Neural progenitor cell (in vitro differentiated cells): Measurements from ENCODE around the gene NSMCE1. TPM values are rescaled to one million over a fixed set of nuclear protein-coding genes. Genes with fewer than 3 reads are reported as not detected.
"Not testable (repeated sequence)": the region's sequence is repeated elsewhere in the genome, so short reads cannot be mapped to it uniquely, and the experiment has no call there.

Experiments
- DNase-seq: peaks from one replicate; pipeline ENCODE4 v3.0.0-alpha.2; 2016; ENCODE audit warnings: low spot score
- H2AFZ ChIP-seq: fragments of 200-600 bp; sonication (generic); replicated peaks from 2 replicates; pipeline ENCODE4 v1.6.1; 2016; ENCODE audit warnings: antibody characterized with exemption
- H3F3A ChIP-seq: fragments of 200-600 bp; sonication (generic); 2 replicates; pipeline ENCODE4 v1.6.1; 2016; ENCODE audit warnings: antibody characterized with exemption, low read depth
- H3K27ac ChIP-seq: fragments of 200-600 bp; sonication (generic); 2 replicates; pipeline ENCODE4 v1.5.1; 2016; ENCODE audit warnings: mild to moderate bottlenecking
- H3K27me3 ChIP-seq: fragments of 200-600 bp; sonication (generic); 2 replicates; pipeline ENCODE4 v1.6.1; 2016; ENCODE audit warnings: mild to moderate bottlenecking, moderate library complexity
- H3K36me3 ChIP-seq: fragments of 200-600 bp; sonication (generic); 2 replicates; pipeline ENCODE4 v1.5.1; 2016
- H3K4me1 ChIP-seq: fragments of 200-600 bp; sonication (generic); 2 replicates; pipeline ENCODE4 v1.6.1; 2016; ENCODE audit warnings: mixed run types
- H3K4me2 ChIP-seq: fragments of 200-600 bp; sonication (generic); 2 replicates; pipeline ENCODE4 v1.6.1; 2016
- H3K4me3 ChIP-seq: fragments of 200-600 bp; sonication (generic); 2 replicates; pipeline ENCODE4 v1.5.1; 2016
- H3K79me2 ChIP-seq: fragments of 200-600 bp; sonication (generic); 2 replicates; pipeline ENCODE4 v1.6.1; 2016; ENCODE audit warnings: low read depth
- H3K9ac ChIP-seq: fragments of 200-600 bp; sonication (generic); 2 replicates; pipeline ENCODE4 v1.6.1; 2016
- H3K9me3 ChIP-seq: fragments of 200-600 bp; sonication (generic); 2 replicates; pipeline ENCODE4 v1.5.1; 2016; ENCODE audit warnings: low read depth
- H4K20me1 ChIP-seq: fragments of 200-600 bp; sonication (generic); 2 replicates; pipeline ENCODE4 v1.6.1; 2016; ENCODE audit warnings: low read depth
- H3K27ac Mint-ChIP-seq: 3 replicates; pipeline ENCODE4 v1.8.0; 2021; ENCODE audit warnings: mixed read lengths
- H3K27me3 Mint-ChIP-seq: 2 replicates; pipeline ENCODE4 v1.8.0; 2022; ENCODE audit warnings: low read depth, mild to moderate bottlenecking, inconsistent platforms, moderate library complexity, mixed read lengths; ENCODE audit not compliant: insufficient read depth
- H3K36me3 Mint-ChIP-seq: 3 replicates; pipeline ENCODE4 v1.8.0; 2021; ENCODE audit warnings: mixed read lengths
- H3K4me1 Mint-ChIP-seq: 3 replicates; pipeline ENCODE4 v1.8.0; 2021; ENCODE audit warnings: mixed read lengths
- H3K4me3 Mint-ChIP-seq: 3 replicates; pipeline ENCODE4 v1.8.0; 2021; ENCODE audit warnings: mild to moderate bottlenecking, moderate library complexity, mixed read lengths
- H3K9me3 Mint-ChIP-seq: 3 replicates; pipeline ENCODE4 v1.8.0; 2020; ENCODE audit warnings: mixed read lengths
- EZH2 ChIP-seq: fragments of 200-600 bp; sonication (generic); IDR thresholded peaks from 2 replicates; pipeline ENCODE4 v1.6.1; 2017; ENCODE audit warnings: antibody characterized with exemption, mild to moderate bottlenecking, moderate library complexity
- EZH2phosphoT487 ChIP-seq: fragments of 200-600 bp; sonication (generic); IDR thresholded peaks from 2 replicates; pipeline ENCODE4 v1.6.1; 2017; ENCODE audit warnings: antibody characterized with exemption
- total RNA-seq: library from RNA; depleted of rRNA; stranded (reverse); fragments of >200 nt; gene quantifications from 2 replicates; pipeline ENCODE4 v1.2.3, GENCODE V29; 2015; ENCODE audit warnings: low replicate concordance
- TF ChIP-seq, protein P1 (sequence below): fragments of 200-600 bp; sonication (generic); IDR thresholded peaks from 2 replicates; pipeline ENCODE4 v1.5.1; 2017; ENCODE audit warnings: antibody characterized with exemption, mild to moderate bottlenecking

NSMCE1 gene
- total RNA-seq, 1 donor from 2014 or later, result 83.4 TPM

DNA sequence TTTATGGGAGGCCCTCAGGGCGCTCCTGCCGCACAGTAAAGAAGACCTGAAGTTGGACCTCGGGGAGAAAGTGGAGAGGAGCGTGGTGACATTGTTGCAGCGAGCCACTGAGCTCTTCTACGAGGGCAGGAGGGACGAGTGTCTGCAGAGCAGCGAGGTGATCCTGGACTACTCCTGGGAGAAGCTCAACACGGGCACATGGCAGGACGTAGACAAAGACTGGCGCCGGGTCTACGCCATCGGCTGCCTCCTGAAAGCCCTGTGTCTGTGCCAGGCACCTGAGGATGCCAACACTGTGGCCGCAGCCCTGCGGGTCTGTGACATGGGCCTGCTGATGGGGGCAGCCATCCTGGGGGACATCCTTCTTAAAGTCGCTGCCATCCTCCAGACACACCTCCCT lies 58.4 kb downstream of the NSMCE1 start:
- Mint-ChIP-seq H3K4me3 (no peak overlapping the region), H3K9me3 (no peaks in the 10 kb centered on the region), H3K27ac (no peak overlapping the region)

DNA sequence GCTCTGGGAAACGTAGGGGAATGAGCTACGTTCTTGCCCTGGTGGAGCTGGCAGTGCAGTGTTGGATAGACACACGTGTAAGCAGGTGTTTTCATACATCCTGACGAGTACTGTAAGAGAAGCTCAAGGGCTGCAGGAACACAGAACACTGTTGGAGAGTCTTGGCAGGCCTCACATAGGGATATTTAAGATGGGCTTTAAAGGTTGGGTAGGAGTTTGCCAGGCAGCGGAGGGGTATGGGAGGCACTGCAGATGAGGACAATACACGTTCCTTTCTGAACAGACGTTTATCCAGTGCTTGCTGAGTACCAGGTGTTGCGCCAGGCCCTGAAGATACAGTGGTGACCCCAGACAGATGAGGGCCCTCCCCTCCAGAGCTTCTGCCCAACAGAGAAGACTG lies 59.0 kb downstream of the NSMCE1 start:
- Mint-ChIP-seq H3K9me3 (no peaks in the 10 kb centered on the region), H3K4me1 (peaks cover 3% of the 10 kb centered on the region), H3K27ac (no peak overlapping the region), H3K4me3 (no peak overlapping the region), H3K27me3 (no peaks in the 10 kb centered on the region), H3K36me3 (no peaks in the 10 kb centered on the region)
- Histone ChIP-seq H2AFZ (no peak overlapping the region), H3K4me1 (peaks cover 3% of the 10 kb centered on the region), H3K4me3 (no peak overlapping the region), H3K79me2 (peaks cover 12% of the 10 kb centered on the region), H3K4me2 (no peak overlapping the region), H3F3A (no peaks in the 10 kb centered on the region), H3K27me3 (no peaks in the 10 kb centered on the region), H3K36me3 (no peaks in the 10 kb centered on the region), H3K9me3 (no peaks in the 10 kb centered on the region), H4K20me1 (no peaks in the 10 kb centered on the region), H3K27ac (no peak overlapping the region), H3K9ac (no peak overlapping the region)
- TF ChIP-seq EZH2 (no peak), EZH2phosphoT487 (no peak)
- TF ChIP-seq, protein P1, sequence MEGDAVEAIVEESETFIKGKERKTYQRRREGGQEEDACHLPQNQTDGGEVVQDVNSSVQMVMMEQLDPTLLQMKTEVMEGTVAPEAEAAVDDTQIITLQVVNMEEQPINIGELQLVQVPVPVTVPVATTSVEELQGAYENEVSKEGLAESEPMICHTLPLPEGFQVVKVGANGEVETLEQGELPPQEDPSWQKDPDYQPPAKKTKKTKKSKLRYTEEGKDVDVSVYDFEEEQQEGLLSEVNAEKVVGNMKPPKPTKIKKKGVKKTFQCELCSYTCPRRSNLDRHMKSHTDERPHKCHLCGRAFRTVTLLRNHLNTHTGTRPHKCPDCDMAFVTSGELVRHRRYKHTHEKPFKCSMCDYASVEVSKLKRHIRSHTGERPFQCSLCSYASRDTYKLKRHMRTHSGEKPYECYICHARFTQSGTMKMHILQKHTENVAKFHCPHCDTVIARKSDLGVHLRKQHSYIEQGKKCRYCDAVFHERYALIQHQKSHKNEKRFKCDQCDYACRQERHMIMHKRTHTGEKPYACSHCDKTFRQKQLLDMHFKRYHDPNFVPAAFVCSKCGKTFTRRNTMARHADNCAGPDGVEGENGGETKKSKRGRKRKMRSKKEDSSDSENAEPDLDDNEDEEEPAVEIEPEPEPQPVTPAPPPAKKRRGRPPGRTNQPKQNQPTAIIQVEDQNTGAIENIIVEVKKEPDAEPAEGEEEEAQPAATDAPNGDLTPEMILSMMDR, result no peak
- DNase-seq, result no peak

More for the DNA sequence above, 58.4 kb downstream of the NSMCE1 start:
- Mint-ChIP-seq H3K36me3 (no peaks in the 10 kb centered on the region), H3K27me3 (no peaks in the 10 kb centered on the region), H3K4me1 (peaks cover 1% of the 10 kb centered on the region)
- Histone ChIP-seq H3K27me3 (no peaks in the 10 kb centered on the region), H3K9ac (no peak overlapping the region), H4K20me1 (no peaks in the 10 kb centered on the region), H3K4me2 (no peak overlapping the region), H3K4me3 (no peak overlapping the region), H3K79me2 (peaks cover 6% of the 10 kb centered on the region), H3F3A (no peaks in the 10 kb centered on the region), H3K4me1 (no peaks in the 10 kb centered on the region), H2AFZ (no peak overlapping the region), H3K36me3 (no peaks in the 10 kb centered on the region), H3K27ac (no peak overlapping the region), H3K9me3 (no peaks in the 10 kb centered on the region)
- TF ChIP-seq, protein P1, result no peak
- TF ChIP-seq EZH2 (no peak), EZH2phosphoT487 (no peak)
- DNase-seq, result no peak

DNA sequence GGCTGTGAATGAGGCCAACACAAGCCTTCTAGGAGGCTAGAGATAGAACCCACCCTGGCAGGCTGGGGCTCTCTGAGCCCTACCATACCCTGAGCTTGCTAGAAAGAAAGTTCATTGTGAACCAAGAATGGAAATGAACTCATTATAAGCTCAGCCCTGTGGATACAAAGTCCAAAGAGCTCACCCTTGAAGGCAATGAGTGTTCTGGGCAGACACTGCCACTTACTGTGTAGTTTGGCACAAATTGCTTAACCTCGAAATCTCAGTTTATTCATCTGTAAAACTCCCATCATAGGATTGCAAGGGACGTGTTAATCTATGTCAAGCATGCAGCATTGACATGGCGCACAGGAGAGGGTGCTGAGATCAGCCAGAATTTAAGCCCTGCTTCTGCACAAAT lies 59.8 kb downstream of the NSMCE1 start:
- H3K27ac ChIP-seq, result no peak overlapping the region
- H3K27ac Mint-ChIP-seq, result no peak overlapping the region
- H3K27me3 ChIP-seq, result no peaks in the 10 kb centered on the region
- H3K79me2 ChIP-seq, result peaks cover 16% of the 10 kb centered on the region
- H3K9me3 Mint-ChIP-seq, result no peaks in the 10 kb centered on the region
- H3K4me1 ChIP-seq, result peaks cover 7% of the 10 kb centered on the region
- no peak for DNase-seq
- H3F3A ChIP-seq, result peaks cover 5% of the 10 kb centered on the region
- H3K36me3 ChIP-seq, result no peaks in the 10 kb centered on the region
- H3K4me3 Mint-ChIP-seq, result no peak overlapping the region
- no peaks in the 10 kb centered on the region for H4K20me1 ChIP-seq
- no peaks in the 10 kb centered on the region for H3K9me3 ChIP-seq
- no peak overlapping the region for H3K4me3 ChIP-seq
- H2AFZ ChIP-seq, result no peak overlapping the region
- TF ChIP-seq EZH2phosphoT487, result no peak
- no peaks in the 10 kb centered on the region for H3K27me3 Mint-ChIP-seq
- H3K4me2 ChIP-seq, result no peak overlapping the region
- no peaks in the 10 kb centered on the region for H3K36me3 Mint-ChIP-seq
- peaks cover 11% of the 10 kb centered on the region for H3K4me1 Mint-ChIP-seq
- H3K9ac ChIP-seq, result no peak overlapping the region

DNA sequence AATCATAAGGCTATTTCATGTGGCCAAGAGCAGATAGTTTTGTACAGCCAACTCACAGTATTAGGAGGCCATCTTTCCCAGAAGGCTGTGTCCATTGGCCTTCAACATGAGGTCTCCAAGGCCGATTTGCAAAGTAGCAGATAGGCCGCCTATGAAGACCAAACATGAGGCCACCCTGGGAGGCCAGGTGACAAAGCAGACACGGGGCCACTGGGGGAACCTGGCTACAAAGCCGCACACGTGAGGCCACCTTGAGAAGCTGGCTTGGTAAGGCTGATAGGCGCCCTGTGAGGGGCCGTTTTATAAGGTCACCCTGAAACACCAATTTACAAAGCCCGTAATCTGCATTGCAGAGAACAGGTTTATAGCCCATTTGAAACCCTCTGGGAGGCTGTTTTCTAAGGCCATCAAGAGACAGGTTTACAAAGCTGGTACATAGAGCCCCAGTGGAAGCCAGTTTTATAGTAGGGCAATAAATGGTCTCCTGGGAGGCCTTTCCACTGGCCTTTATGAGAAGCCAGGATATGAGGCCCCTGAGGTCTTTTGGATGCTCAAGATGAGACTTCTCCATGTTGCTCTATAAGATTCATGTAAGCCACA lies 60.4 kb downstream of the NSMCE1 start:
- Mint-ChIP-seq H3K27me3 (no peaks in the 10 kb centered on the region), H3K4me1 (peaks cover 14% of the 10 kb centered on the region), H3K9me3 (no peaks in the 10 kb centered on the region), H3K27ac (no peak overlapping the region), H3K36me3 (no peaks in the 10 kb centered on the region), H3K4me3 (no peak overlapping the region)
- DNase-seq, result no peak
- Histone ChIP-seq H3K27ac (no peak overlapping the region), H3K4me3 (no peak overlapping the region), H3K36me3 (no peaks in the 10 kb centered on the region), H3F3A (peaks cover 9% of the 10 kb centered on the region), H3K79me2 (peaks cover 16% of the 10 kb centered on the region), H2AFZ (no peak overlapping the region), H3K4me1 (peaks cover 7% of the 10 kb centered on the region), H3K9ac (no peak overlapping the region), H3K9me3 (no peaks in the 10 kb centered on the region), H3K4me2 (no peak overlapping the region), H3K27me3 (no peaks in the 10 kb centered on the region), H4K20me1 (no peaks in the 10 kb centered on the region)
- TF ChIP-seq, protein P1, result no peak
- TF ChIP-seq EZH2phosphoT487, result no peak
- TF ChIP-seq EZH2, result no peak

DNA sequence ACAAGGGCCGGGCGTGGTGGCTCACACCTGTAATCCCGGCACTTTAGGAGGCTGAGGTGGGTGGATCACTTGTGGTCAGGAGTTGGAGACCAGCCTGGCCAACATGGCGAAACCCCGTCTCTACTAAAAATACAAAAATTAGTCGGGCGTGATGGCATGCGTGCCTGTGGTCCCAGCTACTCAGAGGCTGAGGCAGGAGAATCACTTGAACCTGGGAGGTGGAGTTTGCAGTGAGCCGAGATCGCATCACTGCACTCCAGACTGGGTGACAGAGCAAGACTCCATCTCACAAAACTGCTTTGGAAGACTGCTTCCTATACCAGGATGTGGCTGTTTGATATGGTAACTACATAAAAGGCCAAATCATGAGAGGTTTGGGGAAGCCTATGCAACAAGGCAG lies 61.5 kb downstream of the NSMCE1 start:
- not testable (repeated sequence) for H3K9me3 ChIP-seq, H3K4me2 ChIP-seq, H3K36me3 ChIP-seq, H3K4me3 ChIP-seq, DNase-seq, H3K27me3 Mint-ChIP-seq, H3K36me3 Mint-ChIP-seq, H3K27ac ChIP-seq, H3K27ac Mint-ChIP-seq, H3K27me3 ChIP-seq, H3K4me3 Mint-ChIP-seq, H4K20me1 ChIP-seq, H3K9me3 Mint-ChIP-seq, H3K9ac ChIP-seq, H2AFZ ChIP-seq
- H3F3A ChIP-seq, result peaks cover 13% of the 10 kb centered on the region
- peaks cover 16% of the 10 kb centered on the region for H3K79me2 ChIP-seq
- peaks cover 22% of the 10 kb centered on the region for H3K4me1 Mint-ChIP-seq
- H3K4me1 ChIP-seq, result peaks cover 12% of the 10 kb centered on the region
